Measurements from ENCODE around the gene MSTN.

The MSTN gene

GRCh38 chr2:190103144-190103543 is 40.6 kb upstream of the MSTN start:
- TF ChIP-seq CTCF (IDR thresholded peaks at IDR 0.05; ENCODE audit: borderline replicate concordance, insufficient read depth, low read depth, low read length) = no peak
- no peak overlapping the region for H3K4me3 ChIP-seq (ENCODE audit: low read depth, low read length)

GRCh38 chr2:190099890-190100697 is 37.6 kb upstream of the MSTN start:
- H3K4me3 ChIP-seq (ENCODE audit: low read depth, low read length) = no peak overlapping the region
- no peak for TF ChIP-seq CTCF (IDR thresholded peaks at IDR 0.05; ENCODE audit: borderline replicate concordance, insufficient read depth, low read depth, low read length)

DNA sequence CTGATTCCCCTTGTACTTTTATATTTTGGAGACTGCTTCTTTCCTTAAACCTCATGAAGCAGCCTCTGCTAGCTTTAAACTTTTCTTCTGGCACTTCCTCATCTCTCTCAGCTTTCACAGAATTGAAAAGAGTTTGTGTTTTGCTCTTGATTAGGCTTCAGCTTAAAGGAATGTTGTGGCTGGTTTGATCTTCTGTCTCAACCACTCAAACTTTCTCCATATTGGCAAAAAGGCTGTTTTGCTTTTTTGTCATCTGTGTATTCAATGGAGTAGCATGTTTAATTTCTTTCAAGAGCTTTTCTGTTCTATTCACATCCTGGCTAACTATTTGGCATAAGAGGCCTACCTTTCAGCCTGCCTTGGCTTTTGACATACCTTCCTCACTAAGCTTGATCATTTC is 36.3 kb upstream of the MSTN start:
- no peak overlapping the region for H3K4me3 ChIP-seq (ENCODE audit: low read depth, low read length)
- no peak for TF ChIP-seq CTCF (IDR thresholded peaks at IDR 0.05; ENCODE audit: borderline replicate concordance, insufficient read depth, low read depth, low read length)

DNA sequence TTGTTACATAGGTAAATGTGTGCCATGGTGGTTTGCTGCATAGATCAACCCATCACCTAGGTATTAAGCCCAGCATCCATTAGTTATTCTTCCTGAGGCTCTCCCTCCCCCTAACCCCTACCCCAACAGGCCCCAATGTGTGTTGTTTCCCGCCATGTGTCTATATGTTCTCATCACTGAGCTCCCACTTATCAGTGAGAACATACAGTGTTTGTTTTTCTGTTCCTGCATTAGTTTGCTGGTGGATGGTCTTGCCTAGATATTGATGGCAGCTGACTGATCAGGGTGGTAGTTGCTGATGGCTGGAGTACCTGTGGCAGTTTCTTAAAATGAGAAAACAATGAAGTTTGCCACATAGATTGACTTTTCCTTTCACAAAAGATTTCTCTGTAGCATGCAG is 34.6 kb upstream of the MSTN start:
- no peak overlapping the region for H3K4me3 ChIP-seq (ENCODE audit: low read depth, low read length)
- no peak for TF ChIP-seq CTCF (IDR thresholded peaks at IDR 0.05; ENCODE audit: borderline replicate concordance, insufficient read depth, low read depth, low read length)

DNA sequence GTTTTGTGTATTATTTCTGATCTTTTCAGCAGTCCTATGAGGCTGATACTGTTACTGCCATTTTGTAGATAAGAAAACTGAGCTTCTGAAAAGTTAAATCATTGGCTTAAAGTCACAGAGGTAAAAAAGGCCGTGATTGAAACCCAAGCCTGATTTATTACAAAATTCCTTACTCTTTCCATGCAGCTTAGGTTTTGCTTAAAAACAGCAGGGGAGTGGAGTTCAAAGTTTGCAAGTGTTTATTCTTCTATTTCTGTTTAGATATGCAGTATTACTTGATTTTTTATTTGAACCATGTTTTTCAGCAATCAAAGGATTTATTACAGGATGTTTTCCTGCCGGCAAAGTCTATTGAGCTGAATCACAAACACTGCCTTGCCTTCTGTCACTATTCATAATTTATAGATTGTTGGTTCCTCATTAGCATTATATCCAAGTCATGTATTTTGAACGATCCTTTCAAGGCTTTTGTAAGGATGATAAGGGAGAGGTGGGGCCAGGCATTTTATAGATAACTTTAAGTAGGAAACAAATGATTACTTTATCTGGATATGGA is 31.9 kb upstream of the MSTN start:
- no peak for TF ChIP-seq CTCF (IDR thresholded peaks at IDR 0.05; ENCODE audit: borderline replicate concordance, insufficient read depth, low read depth, low read length)
- H3K4me3 ChIP-seq (ENCODE audit: low read depth, low read length) = no peak overlapping the region

GRCh38 chr2:190093793-190094192 is 31.3 kb upstream of the MSTN start:
- no peak overlapping the region for H3K4me3 ChIP-seq (ENCODE audit: low read depth, low read length)
- TF ChIP-seq CTCF (IDR thresholded peaks at IDR 0.05; ENCODE audit: borderline replicate concordance, insufficient read depth, low read depth, low read length) = no peak

GRCh38 chr2:190090148-190090547 is 27.6 kb upstream of the MSTN start:
- no peak for TF ChIP-seq CTCF (IDR thresholded peaks at IDR 0.05; ENCODE audit: borderline replicate concordance, insufficient read depth, low read depth, low read length)
- H3K4me3 ChIP-seq (ENCODE audit: low read depth, low read length) = no peak overlapping the region

Data from GM12875 (cell line).